Naive thymus-derived CD8-positive, alpha-beta T cell (primary cell): ENCODE results near the gene CPB2. TPM values are rescaled to one million over a fixed set of nuclear protein-coding genes. Genes with fewer than 3 reads are reported as not detected.
A peak's percentile ranks its signal among the peaks of the same experiment; 100 is the strongest.

ENCODE experiments used
- ATAC-seq, 2 donors: fragments of 150-1000 bp; cut with Tn5 transposase in 1 of 2; sonication (Bioruptor Pico), chemical (Tn5 transposase) in 1 of 2; 1 replicate in 1 of 2; 2 replicates in 1 of 2; pipeline ENCODE4 v1.10.0; 2021; ENCODE audit warnings: mild to moderate bottlenecking in 2 of 2, moderate library complexity in 2 of 2
- POLR2A ChIA-PET: fragments of 350-600 bp; sonication (Branson Sonifier 250); formaldehyde crosslinking; loops from one replicate; lab custom pipeline; 2021; ENCODE audit warnings: antibody characterized with exemption; lab: Charles Lee
- DNase-seq, 10 donors: peaks; one replicate each; pipeline versions ENCODE4 v3.0.0 to v3.0.0-alpha.2; 2020 to 2022
- H3K27ac Mint-ChIP-seq, 10 donors: one replicate each; pipeline ENCODE4 v1.8.0; 2020 to 2022; ENCODE audit warnings: mild to moderate bottlenecking in 10 of 10, mixed read lengths in 10 of 10, moderate library complexity in 4 of 10, inconsistent platforms in 1 of 10
- H3K27me3 Mint-ChIP-seq, 5 donors: one replicate each; pipeline ENCODE4 v1.8.0; 2021 to 2022; ENCODE audit warnings: mixed read lengths in 5 of 5
- H3K36me3 Mint-ChIP-seq, 3 donors: one replicate each; pipeline ENCODE4 v1.8.0; 2020 to 2022; ENCODE audit warnings: mixed read lengths in 3 of 3, mild to moderate bottlenecking in 2 of 3, inconsistent platforms in 1 of 3
- H3K4me1 Mint-ChIP-seq, 4 donors: one replicate each; pipeline ENCODE4 v1.8.0; 2021 to 2022; ENCODE audit warnings: mixed read lengths in 4 of 4
- H3K4me3 Mint-ChIP-seq, 10 donors: one replicate each; pipeline ENCODE4 v1.8.0; 2020 to 2022; ENCODE audit warnings: mild to moderate bottlenecking in 10 of 10, mixed read lengths in 10 of 10, moderate library complexity in 6 of 10, inconsistent platforms in 1 of 10
- H3K9me3 Mint-ChIP-seq, 9 donors: one replicate each; pipeline ENCODE4 v1.8.0; 2020 to 2022; ENCODE audit warnings: mixed read lengths in 9 of 9, mild to moderate bottlenecking in 3 of 9, inconsistent platforms in 1 of 9, moderate library complexity in 1 of 9
- polyA plus RNA-seq, 3 donors: library from polyadenylated mRNA; unstranded; fragments of 300-500 nt; fragmentation: Illumina TruSeq; gene quantifications; one replicate each; pipeline ENCODE4 v1.2.3, GENCODE V29; 2021
- total RNA-seq, 8 experiments: library from RNA in 2 of 8; stranded (reverse) in 2 of 8; gene quantifications; one replicate each; pipeline ENCODE4 v1.2.3 and lab custom pipeline; 2021 to 2026

Gene CPB2, protein sequence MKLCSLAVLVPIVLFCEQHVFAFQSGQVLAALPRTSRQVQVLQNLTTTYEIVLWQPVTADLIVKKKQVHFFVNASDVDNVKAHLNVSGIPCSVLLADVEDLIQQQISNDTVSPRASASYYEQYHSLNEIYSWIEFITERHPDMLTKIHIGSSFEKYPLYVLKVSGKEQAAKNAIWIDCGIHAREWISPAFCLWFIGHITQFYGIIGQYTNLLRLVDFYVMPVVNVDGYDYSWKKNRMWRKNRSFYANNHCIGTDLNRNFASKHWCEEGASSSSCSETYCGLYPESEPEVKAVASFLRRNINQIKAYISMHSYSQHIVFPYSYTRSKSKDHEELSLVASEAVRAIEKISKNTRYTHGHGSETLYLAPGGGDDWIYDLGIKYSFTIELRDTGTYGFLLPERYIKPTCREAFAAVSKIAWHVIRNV
- total RNA-seq (not detected), polyA plus RNA-seq (under 1 TPM in 1 of 3 donors, not detected in 2; 0.12 TPM), total RNA-seq (lab: John Stamatoyannopoulos, UW) (0 to 0.09 (median 0) reads per million in 6 experiments)

DNA sequence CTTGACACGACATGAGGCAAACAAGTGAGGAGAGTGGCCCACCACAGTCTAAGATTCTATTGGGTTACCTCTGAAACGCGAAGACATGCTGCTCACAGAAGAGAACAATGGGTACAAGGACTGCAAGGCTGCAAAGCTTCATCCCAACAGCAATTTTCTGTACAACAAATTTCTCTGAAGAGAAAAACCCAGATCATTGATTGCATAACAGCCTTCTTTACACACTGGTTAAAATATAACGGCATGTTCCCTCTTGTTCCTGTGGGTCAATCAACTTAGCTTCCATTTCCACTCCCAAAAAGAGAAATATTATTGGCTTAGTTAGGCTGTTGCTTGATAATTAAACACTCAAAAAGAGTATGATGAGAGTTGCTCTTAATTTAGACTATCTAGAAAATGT lies at the start of gene CPB2:
CPB2 (minus strand) TSS at position 166 of the 400 bp plus-strand sequence; CDS start at position 142, 24 bp downstream.
- POLR2A ChIA-PET, result no interaction called here
- ATAC-seq (no peak), DNase-seq (no peak)
- H3K4me1 Mint-ChIP-seq, result peaks cover 3 to 21% (median 14%) of the 10 kb centered on the region in 4 donors
- no peak within 1 kb of the TSS for H3K4me3 Mint-ChIP-seq
- no peaks in the 10 kb centered on the region for H3K9me3 Mint-ChIP-seq
- no peaks in the 10 kb centered on the region for H3K36me3 Mint-ChIP-seq
- H3K27me3 Mint-ChIP-seq, result peaks cover 0 to 18% (median 3%) of the 10 kb centered on the region in 5 donors
- peak within 1 kb of the TSS in 1 of 10 donors; percentile 29 for H3K27ac Mint-ChIP-seq

DNA sequence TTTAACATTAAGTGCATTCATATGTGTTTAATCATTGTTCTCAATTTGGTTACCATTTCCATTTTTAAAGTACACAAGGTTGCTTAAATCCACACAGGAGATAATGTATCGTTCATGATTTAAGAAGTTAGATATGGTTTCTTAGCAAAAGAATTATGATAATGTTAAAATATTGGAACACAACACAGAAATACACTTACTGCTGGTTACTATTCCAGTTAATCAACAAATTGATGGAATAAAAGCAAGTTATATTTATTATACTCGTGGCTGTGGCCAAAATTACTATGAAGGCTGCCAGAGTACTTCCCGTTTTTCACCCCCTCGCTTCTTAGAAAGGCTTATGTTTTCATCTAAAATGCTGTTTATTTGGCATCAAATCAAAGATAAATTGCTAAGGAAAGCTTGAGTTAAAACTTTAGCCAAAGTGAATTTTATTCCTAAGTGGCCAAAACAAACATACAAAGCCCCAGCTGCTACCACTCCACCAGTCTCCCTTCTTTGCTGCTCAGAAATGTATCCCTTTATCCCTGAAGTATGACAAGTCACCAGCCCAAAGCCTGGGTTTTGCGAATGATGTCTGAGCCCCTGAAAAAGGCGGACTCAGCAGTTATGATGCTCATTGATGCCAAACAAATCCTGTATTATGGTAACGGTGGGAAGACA lies 49.4 kb upstream of the CPB2 start:
- Mint-ChIP-seq H3K27me3 (no peaks in the 10 kb centered on the region), H3K4me3 (no peak overlapping the region), H3K27ac (peak overlapping the region in 9 of 10 donors; percentile 17 to 91 (median 69)), H3K4me1 (peaks cover 22 to 49% (median 29%) of the 10 kb centered on the region in 4 donors), H3K9me3 (no peaks in the 10 kb centered on the region), H3K36me3 (peaks cover 12 to 95% (median 38%) of the 10 kb centered on the region in 3 donors)
- POLR2A ChIA-PET, result interaction anchor here (1.2 kb wide), 1 partner anchor 17 kb away, joined by 3 read pairs; no protein-coding TSS in a partner anchor
- no peak for ATAC-seq
- no peak for DNase-seq

DNA sequence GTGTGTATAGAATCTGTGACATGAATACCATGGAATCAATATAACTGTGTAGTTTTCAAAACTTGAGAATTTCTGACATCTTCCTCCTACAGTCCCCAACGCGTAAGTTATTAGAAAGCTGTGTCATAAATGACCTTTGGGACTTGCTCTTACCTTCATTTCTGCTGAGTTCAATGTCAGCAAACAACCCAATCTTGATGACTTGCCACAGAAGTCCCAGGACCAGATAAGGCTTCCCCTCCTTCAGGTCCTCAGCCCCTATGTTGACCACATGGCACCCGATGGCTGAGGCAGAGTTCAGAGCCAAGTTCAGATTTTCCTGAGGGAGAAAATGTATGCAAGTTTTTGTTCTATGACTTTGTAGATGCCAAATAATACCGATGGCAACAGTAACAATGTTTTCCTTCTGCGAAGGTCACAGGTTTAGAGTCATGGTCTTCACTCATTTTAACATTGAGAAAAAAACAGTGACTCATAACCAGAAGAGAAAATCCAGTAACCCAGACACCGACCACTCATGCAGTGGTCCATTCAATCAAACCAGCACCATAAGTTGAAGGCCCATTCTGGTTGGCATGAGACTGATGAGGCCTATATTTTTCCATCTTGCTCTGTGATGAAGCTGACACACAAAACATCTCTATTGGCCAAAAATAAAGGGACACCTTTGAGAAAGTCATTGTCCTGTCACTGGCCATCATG lies 47.9 kb upstream of the CPB2 start:
- no peaks in the 10 kb centered on the region for H3K9me3 Mint-ChIP-seq
- H3K27me3 Mint-ChIP-seq, result no peaks in the 10 kb centered on the region
- DNase-seq (no peak), ATAC-seq (no peak)
- POLR2A ChIA-PET, result no interaction called here
- peaks cover 19 to 42% (median 25%) of the 10 kb centered on the region in 4 donors for H3K4me1 Mint-ChIP-seq
- H3K27ac Mint-ChIP-seq, result peak overlapping the region; percentile 52 to 94 (median 72)
- peaks cover 13 to 94% (median 35%) of the 10 kb centered on the region in 3 donors for H3K36me3 Mint-ChIP-seq
- H3K4me3 Mint-ChIP-seq, result no peak overlapping the region

DNA sequence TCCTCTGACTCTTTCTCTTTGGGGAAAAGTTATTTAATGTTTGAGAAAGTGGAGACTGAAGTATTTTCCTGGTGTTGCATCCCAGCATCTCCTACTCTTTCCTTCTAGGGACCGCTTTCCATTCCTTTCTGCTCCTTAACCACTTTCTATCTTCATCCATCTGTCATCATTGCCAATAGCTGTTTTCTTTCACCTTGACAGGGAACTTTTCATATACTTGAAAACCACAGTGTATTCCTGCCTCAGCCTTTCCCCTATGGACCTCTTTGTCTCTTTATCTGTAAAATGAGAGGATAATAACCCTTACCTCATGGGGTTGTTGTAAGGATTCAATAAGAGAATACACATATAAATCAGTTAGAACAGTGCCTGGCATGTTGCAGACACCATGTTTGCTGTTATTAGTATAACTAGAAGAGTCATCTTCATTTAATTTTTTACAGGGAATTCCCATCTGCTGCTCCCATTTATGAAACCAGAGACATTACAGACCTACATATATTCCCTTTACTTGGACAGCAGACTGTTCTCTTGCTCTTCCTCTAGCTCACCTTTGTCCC lies 45.4 kb upstream of the CPB2 start:
- no peak overlapping the region for H3K4me3 Mint-ChIP-seq
- POLR2A ChIA-PET, result interaction anchor here (0.6 to 1.2 kb wide), 2 partner anchors 170 to 172 kb away, joined by 3 to 7 read pairs; no protein-coding TSS in a partner anchor
- no peak for ATAC-seq
- H3K27me3 Mint-ChIP-seq, result no peaks in the 10 kb centered on the region
- no peaks in the 10 kb centered on the region for H3K9me3 Mint-ChIP-seq
- peaks cover 13 to 93% (median 29%) of the 10 kb centered on the region in 3 donors for H3K36me3 Mint-ChIP-seq
- peaks cover 19 to 42% (median 26%) of the 10 kb centered on the region in 4 donors for H3K4me1 Mint-ChIP-seq
- peak overlapping the region; percentile 70 to 94 (median 90) for H3K27ac Mint-ChIP-seq
- no peak for DNase-seq

DNA sequence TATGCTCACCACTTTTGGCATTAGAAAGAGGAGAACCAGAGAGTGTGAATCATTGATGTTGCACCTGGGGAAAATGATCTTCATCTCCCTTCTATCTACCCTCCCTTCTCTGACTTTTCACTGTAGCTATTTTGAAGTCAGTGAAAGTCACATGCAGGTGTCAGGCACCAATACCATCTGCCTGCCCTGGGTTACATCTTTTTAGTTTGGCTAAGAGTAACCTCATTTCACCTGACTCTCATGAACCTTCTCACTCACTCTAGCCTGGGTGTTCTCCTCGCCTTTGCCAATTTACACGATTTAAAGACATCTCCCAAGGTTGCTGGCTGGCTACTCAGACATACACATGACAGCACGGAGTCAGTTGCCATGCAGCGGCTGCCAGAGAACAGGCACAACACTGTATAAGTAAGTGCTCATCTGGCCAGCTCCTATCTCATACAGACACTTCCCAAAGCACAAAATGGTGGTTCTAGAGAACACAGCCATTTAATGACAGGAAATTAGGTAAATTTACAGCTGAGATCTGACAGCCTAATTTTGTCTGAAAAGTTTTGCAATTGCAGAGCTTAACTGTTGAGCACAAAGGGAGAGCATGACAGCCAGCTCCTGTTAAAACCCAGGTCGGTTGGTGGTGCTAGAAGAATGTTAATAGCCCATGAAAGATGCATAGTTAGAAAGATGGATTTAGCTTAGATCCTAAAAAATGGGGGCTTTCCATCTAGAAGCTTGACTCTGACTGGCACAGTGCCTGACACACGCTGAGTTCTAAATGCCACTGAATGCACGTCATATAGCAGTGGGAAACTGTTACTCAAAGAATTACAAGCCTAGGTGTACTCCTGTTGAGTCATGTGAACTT lies 44.7 kb upstream of the CPB2 start:
- ATAC-seq (no peak), DNase-seq (no peak)
- Mint-ChIP-seq H3K4me3 (no peak overlapping the region), H3K4me1 (peaks cover 19 to 38% (median 25%) of the 10 kb centered on the region in 4 donors), H3K27ac (peak overlapping the region; percentile 70 to 96 (median 92)), H3K27me3 (no peaks in the 10 kb centered on the region), H3K9me3 (no peaks in the 10 kb centered on the region), H3K36me3 (peaks cover 13 to 93% (median 25%) of the 10 kb centered on the region in 3 donors)
- POLR2A ChIA-PET, result interaction anchor here (0.6 to 1.2 kb wide), 3 partner anchors 170 to 649 kb away, joined by 3 to 7 read pairs (median 4); no protein-coding TSS in a partner anchor

DNA sequence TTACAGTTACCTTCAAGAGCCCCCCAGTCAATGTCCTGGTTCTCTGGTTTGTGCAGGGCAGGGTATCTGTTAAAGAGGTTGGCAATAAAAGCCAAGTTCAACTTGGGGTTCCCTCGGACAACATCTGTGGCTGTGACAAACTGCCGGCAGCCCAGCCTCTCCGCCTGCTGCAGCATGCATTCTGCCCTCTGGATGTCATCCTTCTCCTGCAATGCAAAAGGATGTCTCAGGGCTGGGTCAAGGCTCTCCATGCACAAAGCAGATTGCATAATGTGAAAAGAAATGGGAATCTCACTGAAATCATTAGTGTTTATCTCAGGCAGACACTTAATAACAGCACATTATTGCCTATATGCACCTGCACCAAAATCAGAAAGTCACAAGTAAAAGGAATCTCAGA lies 42.1 kb upstream of the CPB2 start:
- H3K9me3 Mint-ChIP-seq, result no peaks in the 10 kb centered on the region
- DNase-seq (no peak), ATAC-seq (peak in 1 of 2 donors; percentile 37)
- peak overlapping the region in 8 of 10 donors; percentile 7 to 77 (median 62) for H3K27ac Mint-ChIP-seq
- peaks cover 5 to 93% (median 22%) of the 10 kb centered on the region in 3 donors for H3K36me3 Mint-ChIP-seq
- H3K4me3 Mint-ChIP-seq, result no peak overlapping the region
- POLR2A ChIA-PET, result no interaction called here
- H3K27me3 Mint-ChIP-seq, result no peaks in the 10 kb centered on the region
- peaks cover 14 to 24% (median 20%) of the 10 kb centered on the region in 4 donors for H3K4me1 Mint-ChIP-seq

DNA sequence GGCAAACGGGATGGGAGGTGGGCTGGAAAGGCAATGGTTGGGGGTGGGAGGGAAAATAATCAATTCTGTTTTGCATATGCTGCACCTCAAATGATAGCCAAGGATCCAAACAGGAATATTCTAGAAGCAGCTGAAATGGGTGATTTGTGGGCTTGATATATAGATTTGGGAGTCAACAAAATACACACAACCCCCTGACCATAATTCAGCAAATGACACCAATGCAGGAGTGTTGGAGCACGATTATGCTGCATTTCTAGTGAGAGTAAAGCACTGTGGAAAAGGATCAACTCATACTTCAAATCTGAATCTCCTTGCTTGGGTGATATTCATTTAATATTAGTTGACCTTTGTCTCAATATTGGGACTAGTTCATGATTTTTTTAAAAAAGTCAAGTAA lies 41.1 kb upstream of the CPB2 start:
- Mint-ChIP-seq H3K36me3 (peaks cover 5 to 94% (median 25%) of the 10 kb centered on the region in 3 donors), H3K4me1 (peaks cover 14 to 24% (median 19%) of the 10 kb centered on the region in 4 donors)

DNA sequence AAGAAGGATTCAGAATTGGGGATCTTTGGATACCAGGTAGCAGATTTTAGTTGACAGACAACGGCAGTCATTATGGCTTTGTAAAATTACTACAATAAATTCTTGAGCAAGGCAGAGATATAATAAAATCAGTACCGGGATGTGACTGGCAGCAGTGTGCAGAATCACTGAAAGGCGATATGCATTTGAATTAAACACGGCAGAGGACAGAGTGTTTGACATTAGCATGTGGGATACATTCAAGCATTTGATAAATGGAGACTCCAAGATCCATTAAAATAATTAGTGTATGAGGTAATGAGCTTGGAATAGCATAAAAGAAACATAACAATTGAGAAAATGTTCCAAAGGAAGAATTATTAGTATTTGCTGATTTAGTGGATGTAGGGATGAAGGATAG lies 40.3 kb upstream of the CPB2 start:
- POLR2A ChIA-PET, result interaction anchor here (0.6 kb wide), 1 partner anchor 37 kb away, joined by 6 read pairs; no protein-coding TSS in a partner anchor
- H3K27ac Mint-ChIP-seq, result peak overlapping the region in 9 of 10 donors; percentile 3 to 84 (median 54)

More for the DNA sequence above, 41.1 kb upstream of the CPB2 start:
- ATAC-seq (no peak), DNase-seq (no peak)
- no peaks in the 10 kb centered on the region for H3K9me3 Mint-ChIP-seq
- peak overlapping the region in 4 of 10 donors; percentile 11 to 44 (median 34) for H3K27ac Mint-ChIP-seq
- POLR2A ChIA-PET, result no interaction called here
- H3K27me3 Mint-ChIP-seq, result no peaks in the 10 kb centered on the region
- H3K4me3 Mint-ChIP-seq, result no peak overlapping the region

DNA sequence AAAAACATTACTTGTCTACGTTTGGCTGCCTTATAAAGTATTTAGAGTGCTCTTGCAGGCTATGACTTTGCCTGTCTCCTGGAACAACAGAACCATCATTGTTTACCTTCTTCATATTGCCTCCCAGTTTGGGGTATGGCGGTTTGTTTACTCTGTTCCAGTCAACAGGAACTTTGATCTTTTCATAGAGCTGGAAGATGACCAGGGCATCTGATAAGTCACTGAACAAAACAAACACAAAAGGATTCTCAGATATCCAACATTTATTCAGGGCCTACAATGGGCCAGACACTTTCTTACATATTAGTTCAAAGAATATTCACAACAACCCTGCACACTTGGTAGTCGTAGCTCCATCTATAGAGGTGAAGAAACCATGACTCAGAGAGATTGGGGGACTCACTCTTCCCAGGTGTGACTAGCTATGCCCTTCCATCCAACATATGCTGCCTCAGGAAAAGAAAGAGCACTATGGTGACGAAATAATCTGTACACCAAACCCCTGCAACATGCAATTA lies 38.4 kb upstream of the CPB2 start:
- H3K27ac Mint-ChIP-seq, result peak overlapping the region; percentile 50 to 89 (median 76)
- peaks cover 5 to 14% (median 9%) of the 10 kb centered on the region in 4 donors for H3K4me1 Mint-ChIP-seq
- POLR2A ChIA-PET, result no interaction called here
- DNase-seq, result no peak
- ATAC-seq, result no peak
- no peaks in the 10 kb centered on the region for H3K9me3 Mint-ChIP-seq
- no peaks in the 10 kb centered on the region for H3K27me3 Mint-ChIP-seq
- H3K36me3 Mint-ChIP-seq, result peaks cover 0 to 94% (median 31%) of the 10 kb centered on the region in 3 donors
- H3K4me3 Mint-ChIP-seq, result no peak overlapping the region

More for the DNA sequence above, 40.3 kb upstream of the CPB2 start:
- no peaks in the 10 kb centered on the region for H3K9me3 Mint-ChIP-seq
- no peak overlapping the region for H3K4me3 Mint-ChIP-seq
- no peaks in the 10 kb centered on the region for H3K27me3 Mint-ChIP-seq
- H3K36me3 Mint-ChIP-seq, result peaks cover 5 to 94% (median 22%) of the 10 kb centered on the region in 3 donors
- ATAC-seq, result no peak
- DNase-seq, result no peak
- H3K4me1 Mint-ChIP-seq, result peaks cover 12 to 19% (median 16%) of the 10 kb centered on the region in 4 donors

DNA sequence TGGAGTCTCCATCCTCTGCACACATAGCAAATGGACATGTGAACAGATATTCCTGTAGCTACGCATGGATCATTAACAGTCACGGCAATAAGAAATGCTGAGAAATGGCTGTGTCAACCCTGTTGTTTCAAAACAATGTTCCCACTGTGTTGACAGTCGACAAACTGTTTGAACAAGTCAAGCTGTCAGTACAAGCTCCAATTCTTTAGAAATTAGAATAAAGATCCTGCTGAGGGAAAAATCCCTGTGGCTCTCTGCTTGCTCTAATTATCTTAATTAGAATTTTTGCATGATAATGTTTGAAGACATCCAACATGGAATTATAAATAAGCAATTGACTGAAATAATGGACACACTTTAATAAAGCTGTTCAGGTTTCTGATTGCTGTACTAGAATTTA lies 37.9 kb upstream of the CPB2 start:
- Mint-ChIP-seq H3K4me3 (no peak overlapping the region), H3K27ac (peak overlapping the region in 2 of 10 donors; percentile 60 to 80), H3K4me1 (peaks cover 8 to 11% (median 9%) of the 10 kb centered on the region in 4 donors), H3K36me3 (peaks cover 0 to 94% (median 31%) of the 10 kb centered on the region in 3 donors), H3K9me3 (no peaks in the 10 kb centered on the region), H3K27me3 (no peaks in the 10 kb centered on the region)
- POLR2A ChIA-PET, result no interaction called here
- ATAC-seq, result no peak
- no peak for DNase-seq

DNA sequence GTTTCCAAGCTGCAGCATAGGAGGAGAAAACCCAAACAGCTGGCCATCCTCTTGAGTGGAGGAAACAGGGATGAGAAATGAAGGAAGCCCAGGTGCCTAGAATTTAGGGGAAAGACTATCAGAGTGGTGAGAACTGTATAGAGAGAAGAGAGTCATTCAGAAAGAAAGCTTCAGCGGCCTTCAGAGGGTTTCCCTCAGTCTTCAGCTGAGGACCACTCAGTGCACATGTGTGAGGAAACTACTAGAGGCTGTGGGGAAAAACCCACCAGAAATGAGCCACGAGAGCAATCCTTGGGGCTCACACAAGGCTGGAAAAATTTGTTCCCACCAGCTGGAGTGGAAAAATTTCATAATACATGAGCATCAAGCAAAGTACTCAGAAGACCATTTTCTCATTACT lies 35.2 kb upstream of the CPB2 start:
- peak overlapping the region; percentile 0 to 92 (median 85) for H3K27ac Mint-ChIP-seq

More for the DNA sequence above, 35.2 kb upstream of the CPB2 start:
- Mint-ChIP-seq H3K27me3 (no peaks in the 10 kb centered on the region), H3K9me3 (no peaks in the 10 kb centered on the region), H3K36me3 (peaks cover 5 to 98% (median 32%) of the 10 kb centered on the region in 3 donors), H3K4me1 (peaks cover 13 to 22% (median 16%) of the 10 kb centered on the region in 4 donors), H3K4me3 (no peak overlapping the region)
- POLR2A ChIA-PET, result interaction anchor here (0.5 kb wide), 1 partner anchor 83 kb away, joined by 3 read pairs; no protein-coding TSS in a partner anchor
- DNase-seq (no peak), ATAC-seq (no peak)
